ENCODE measurements around the gene MYH6.

DNA sequence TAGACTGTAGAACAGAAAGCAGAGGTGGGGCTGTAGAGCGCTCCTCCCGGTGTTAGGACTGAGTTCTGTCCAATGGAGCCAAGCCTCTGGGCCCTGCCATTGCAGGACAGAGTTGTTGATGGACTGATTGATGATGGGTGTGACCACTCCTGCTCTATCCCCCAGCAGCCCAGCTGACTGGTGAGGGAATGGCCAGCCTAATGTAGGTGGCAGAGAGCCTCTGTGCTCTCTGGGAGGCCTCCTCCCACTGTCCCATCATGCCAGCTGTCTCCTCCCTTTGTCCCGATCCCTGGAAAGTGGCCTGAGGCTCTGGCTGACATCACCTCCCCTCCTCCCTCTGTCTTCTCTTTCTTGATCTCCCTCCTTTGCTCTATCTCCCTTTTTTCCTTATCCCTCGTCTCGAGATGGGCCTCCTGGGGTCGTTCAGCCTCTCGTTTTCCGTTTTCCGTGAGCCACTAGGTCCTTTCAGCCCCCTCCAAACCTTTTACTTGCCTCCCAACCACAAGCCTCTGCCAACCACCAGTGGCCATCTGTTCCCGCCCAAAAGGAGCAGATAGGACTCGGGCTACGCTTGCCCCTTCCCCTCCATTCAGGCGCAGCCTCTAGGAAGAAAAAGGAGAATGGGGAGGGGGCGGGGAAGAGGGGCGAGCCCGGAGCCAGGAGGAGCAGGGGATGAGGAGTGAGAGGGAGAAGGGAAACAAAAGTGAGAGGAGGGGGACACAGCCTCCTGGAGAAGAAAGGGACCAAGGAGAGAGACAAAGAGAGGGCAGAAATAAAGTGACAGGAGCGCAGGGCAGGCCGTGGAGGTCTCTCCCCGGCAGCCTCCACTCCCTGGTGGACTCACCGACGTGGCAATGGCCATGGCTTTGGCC is 43.7 kb downstream of the MYH6 start:
- no peak for TF ChIP-seq EZH2 (IDR thresholded peaks at IDR 0.05; ENCODE audit: borderline replicate concordance, low read length)
- TF ChIP-seq, protein P1, sequence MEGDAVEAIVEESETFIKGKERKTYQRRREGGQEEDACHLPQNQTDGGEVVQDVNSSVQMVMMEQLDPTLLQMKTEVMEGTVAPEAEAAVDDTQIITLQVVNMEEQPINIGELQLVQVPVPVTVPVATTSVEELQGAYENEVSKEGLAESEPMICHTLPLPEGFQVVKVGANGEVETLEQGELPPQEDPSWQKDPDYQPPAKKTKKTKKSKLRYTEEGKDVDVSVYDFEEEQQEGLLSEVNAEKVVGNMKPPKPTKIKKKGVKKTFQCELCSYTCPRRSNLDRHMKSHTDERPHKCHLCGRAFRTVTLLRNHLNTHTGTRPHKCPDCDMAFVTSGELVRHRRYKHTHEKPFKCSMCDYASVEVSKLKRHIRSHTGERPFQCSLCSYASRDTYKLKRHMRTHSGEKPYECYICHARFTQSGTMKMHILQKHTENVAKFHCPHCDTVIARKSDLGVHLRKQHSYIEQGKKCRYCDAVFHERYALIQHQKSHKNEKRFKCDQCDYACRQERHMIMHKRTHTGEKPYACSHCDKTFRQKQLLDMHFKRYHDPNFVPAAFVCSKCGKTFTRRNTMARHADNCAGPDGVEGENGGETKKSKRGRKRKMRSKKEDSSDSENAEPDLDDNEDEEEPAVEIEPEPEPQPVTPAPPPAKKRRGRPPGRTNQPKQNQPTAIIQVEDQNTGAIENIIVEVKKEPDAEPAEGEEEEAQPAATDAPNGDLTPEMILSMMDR (conservative IDR thresholded peaks at IDR 0.05 in 1 of 2, IDR thresholded peaks at IDR 0.05 in 1 of 2; ENCODE audit: extremely low read depth in 1 of 2, insufficient read depth in 1 of 2, low read depth in 1 of 2, low read length in 2 of 2): no peak
